ENCODE measurements around the gene NRP1. TPM values are rescaled to one million over a fixed set of nuclear protein-coding genes. Genes with fewer than 3 reads are reported as not detected.

The NRP1 gene
- total and polyA plus RNA-seq, 2 of the 8 experiments (the other 6 are each of a cell fraction or from before 2014, with no cell fraction given): 1.2 to 2.1 TPM

DNA sequence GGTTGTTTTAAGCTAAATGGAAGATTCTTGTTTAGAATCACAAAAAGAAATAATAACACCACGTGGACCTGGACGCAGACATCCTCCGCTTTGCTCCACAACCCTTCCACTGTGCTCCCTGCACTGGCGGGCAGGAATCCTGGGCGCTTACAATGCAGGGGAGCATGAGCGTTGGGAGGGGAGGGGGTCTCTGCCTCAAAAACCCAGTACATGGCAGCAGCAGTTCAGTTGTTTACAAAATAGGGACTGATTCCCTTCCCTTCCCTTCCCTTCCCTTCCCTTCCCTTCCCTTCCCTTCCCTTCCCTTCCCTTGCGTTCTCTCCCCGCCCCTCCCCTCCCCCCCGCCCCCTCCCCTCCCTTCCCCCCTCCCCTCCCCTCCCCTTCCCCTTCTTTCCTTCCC is 206.8 kb downstream of the NRP1 start (continued):
- TF ChIP-seq EP300 (IDR thresholded peaks at IDR 0.05; ENCODE audit: borderline replicate concordance in 1 of 2, low read depth in 2 of 2, low read length in 2 of 2) (no peak), POLR2AphosphoS5 (IDR thresholded peaks at IDR 0.05; ENCODE audit: low read depth, low read length) (no peak), JUN (IDR thresholded peaks at IDR 0.05; ENCODE audit: low read depth, low read length) (no peak), ASH2L (IDR thresholded peaks at IDR 0.05; ENCODE audit: low read length) (no peak), BRCA1 (IDR thresholded peaks at IDR 0.05; ENCODE audit: low read depth, low read length) (no peak), HDAC2 (IDR thresholded peaks at IDR 0.05; ENCODE audit: borderline replicate concordance in 1 of 2, low read depth in 2 of 2, low read length in 2 of 2) (no peak), POLR2A (IDR thresholded peaks at IDR 0.05; ENCODE audit: control extremely low read depth in 1 of 2, low read depth in 2 of 2, low read length in 2 of 2) (no peak), SP1 (IDR thresholded peaks at IDR 0.05; ENCODE audit: low read depth, low read length) (no peak), RBBP5 (IDR thresholded peaks at IDR 0.05; ENCODE audit: borderline replicate concordance, low read depth, low read length) (no peak), CBX5 (IDR thresholded peaks at IDR 0.05; ENCODE audit: low read depth, low read length) (no peak)

Small RNAs within 50 kb of the gene (small RNA-seq; reads per million reads assigned to genes)
- gene AL353600.1 (ENCODE audit: insufficient read depth) (not detected), gene RN7SL398P (ENCODE audit: insufficient read depth) (not detected)
